GM18498 (cell line): ENCODE measurements around the gene CASQ1.
A peak's percentile ranks its signal among the peaks of the same experiment; 100 is the strongest.

Experiments
- ATAC-seq: cut with Tn5 transposase; IDR thresholded peaks from one replicate; pipeline ENCODE4 v1.9.1; 2021; ENCODE audit warnings: mild to moderate bottlenecking, moderate library complexity; ENCODE audit not compliant: unreplicated experiment

CASQ1 gene

GRCh38 chr1:160224606-160225005 lies 34.2 kb downstream of the CASQ1 start:
- ATAC-seq: no peak

DNA sequence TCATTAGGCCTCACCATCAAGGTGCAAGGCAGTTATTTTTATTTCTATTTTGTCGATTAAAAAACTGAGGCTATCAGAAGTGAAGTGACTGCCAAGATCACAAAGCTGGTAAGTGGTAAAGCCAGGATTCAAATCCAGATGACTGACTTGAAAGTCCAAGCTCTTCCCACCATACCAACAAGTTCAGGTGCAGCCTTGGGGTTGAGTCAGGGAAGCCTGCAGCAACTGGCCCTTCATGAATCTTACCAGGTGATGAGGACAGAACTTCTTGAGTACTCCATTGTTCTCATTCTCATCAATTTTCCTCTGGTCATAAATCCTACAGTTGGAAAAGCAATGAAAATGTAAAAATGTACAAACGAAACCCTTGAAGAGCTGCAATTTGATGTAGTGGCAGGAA lies 35.0 kb downstream of the CASQ1 start:
- no peak for ATAC-seq

- peak; percentile 58 for ATAC-seq
These were observed 36.2 kb downstream of the CASQ1 start for GRCh38 chr1:160226623-160227022.

GRCh38 chr1:160227034-160227433 lies 36.7 kb downstream of the CASQ1 start:
- ATAC-seq: no peak

- no peak for ATAC-seq
These were observed 37.2 kb downstream of the CASQ1 start for GRCh38 chr1:160227561-160227960.

- ATAC-seq: no peak
These were observed 38.1 kb downstream of the CASQ1 start for GRCh38 chr1:160228431-160228830.

- ATAC-seq: no peak
These were observed 42.5 kb downstream of the CASQ1 start for GRCh38 chr1:160232911-160233310.

DNA sequence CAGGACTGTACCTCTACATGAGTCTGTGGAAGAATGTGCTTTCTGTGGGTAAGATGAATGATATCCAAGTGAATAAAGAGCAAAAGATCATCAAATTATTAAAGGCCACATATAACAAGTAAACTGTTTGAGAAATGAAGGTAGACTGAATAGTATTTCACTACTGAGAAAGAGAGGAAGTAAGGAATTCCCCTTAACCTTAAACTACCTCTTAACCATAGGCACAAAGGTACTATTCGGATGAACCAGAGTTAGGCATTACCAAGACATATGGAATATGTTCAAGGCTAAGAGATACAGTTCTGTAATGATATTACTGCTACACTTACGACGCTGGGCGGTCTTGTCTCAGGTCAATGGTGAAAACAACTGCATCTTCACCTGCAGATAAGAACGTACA lies 46.4 kb downstream of the CASQ1 start:
- ATAC-seq: no peak

GRCh38 chr1:160237558-160237957 lies 47.2 kb downstream of the CASQ1 start:
- no peak for ATAC-seq

GRCh38 chr1:160238408-160238807 lies 48.0 kb downstream of the CASQ1 start:
- no peak for ATAC-seq

- ATAC-seq: no peak
These were observed 49.4 kb downstream of the CASQ1 start for GRCh38 chr1:160239582-160240299.

DNA sequence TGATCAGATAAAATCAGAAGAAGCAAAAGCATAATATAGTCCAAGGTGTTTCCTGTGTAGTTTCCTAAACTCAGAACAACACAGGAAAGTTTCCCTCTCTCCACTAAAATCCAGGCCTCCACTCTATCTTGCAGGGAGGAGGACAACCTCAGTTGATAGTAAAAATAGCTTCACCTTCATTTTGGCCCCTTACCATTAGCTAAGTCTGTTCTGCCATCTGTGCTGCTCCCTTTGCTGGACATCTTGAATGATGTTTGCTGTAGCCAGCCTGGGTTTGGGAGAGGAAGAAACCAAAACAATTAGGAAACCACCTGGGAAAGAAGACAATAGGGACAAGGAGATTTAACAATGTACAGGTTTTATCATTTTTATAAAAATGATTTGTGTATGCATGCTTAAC lies 53.4 kb downstream of the CASQ1 start:
- no peak for ATAC-seq

- no peak for ATAC-seq
These were observed 53.8 kb downstream of the CASQ1 start for GRCh38 chr1:160244209-160244608.

- ATAC-seq: no peak
These were observed 55.1 kb downstream of the CASQ1 start for GRCh38 chr1:160245434-160245833.

DNA sequence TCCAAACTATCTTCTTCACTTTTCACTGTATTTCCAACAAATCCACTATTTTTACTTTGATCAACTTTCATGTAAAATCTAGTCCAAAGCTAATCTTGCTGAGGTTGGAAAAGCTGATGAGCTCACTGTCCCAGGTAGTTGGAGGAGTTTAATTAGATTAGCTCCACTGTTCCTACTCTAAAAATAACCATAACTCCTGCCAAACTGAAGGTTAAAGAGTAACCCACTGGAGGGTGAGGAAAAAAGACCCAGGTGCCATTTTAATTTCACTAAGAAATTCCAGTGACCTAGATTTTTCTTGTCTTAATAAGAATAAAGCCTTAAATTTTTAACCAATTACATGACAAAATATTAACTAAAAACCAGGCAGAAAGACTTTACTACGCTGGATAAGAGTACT lies 56.7 kb downstream of the CASQ1 start:
- ATAC-seq: no peak

DNA sequence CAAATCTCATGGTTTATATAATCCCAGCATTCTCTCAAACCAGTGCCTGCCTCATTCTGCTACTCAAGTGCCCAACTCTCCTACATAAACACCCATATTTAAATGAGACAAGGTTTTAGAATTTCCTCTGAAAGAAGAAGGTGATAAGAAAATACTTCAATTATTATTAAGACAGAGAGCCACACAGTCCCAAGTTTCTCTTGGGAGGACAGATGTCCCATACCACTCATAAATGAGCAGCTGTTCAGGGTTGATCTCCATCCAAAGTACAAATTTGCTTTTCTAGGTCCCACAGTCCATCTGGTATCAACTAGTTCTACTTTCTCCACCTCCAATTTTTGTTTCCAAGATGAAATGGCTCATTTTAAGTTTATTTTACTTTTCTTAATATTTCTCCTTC lies 60.6 kb downstream of the CASQ1 start:
- ATAC-seq: no peak
